ENCODE measurements around the gene TNFSF10. TPM values are rescaled to one million over a fixed set of nuclear protein-coding genes. Genes with fewer than 3 reads are reported as not detected.

Gene TNFSF10
- total RNA-seq, 4 donors from 2014 or later: 24.6 to 54.1 (median 37.3) TPM

GRCh38 chr3:172515130-172515918 is 7.9 kb downstream of the TNFSF10 start:
- Histone ChIP-seq H3K9me3 (no peaks in the 10 kb centered on the region), H3K27ac (peak overlapping the region in 3 of 4 donors; percentile 6 to 69 (median 28))

GRCh38 chr3:172514678-172515077 is 8.6 kb downstream of the TNFSF10 start:
- no peaks in the 10 kb centered on the region for H3K27me3 ChIP-seq
- DNase-seq (ENCODE audit: low spot score in 2 of 2): no peak
- H3K4me1 ChIP-seq: peaks cover 0 to 67% (median 23%) of the 10 kb centered on the region in 4 donors
- TF ChIP-seq EP300 (IDR thresholded peaks at IDR 0.05) (no peak), POLR2A (IDR thresholded peaks at IDR 0.05) (no peak), CTCF (IDR thresholded peaks at IDR 0.05) (no peak)
- H3K4me3 ChIP-seq: no peak overlapping the region
- H3K9me3 ChIP-seq: no peaks in the 10 kb centered on the region
- H3K27ac ChIP-seq: peak overlapping the region in 2 of 4 donors; percentile 28 to 69
- peaks cover 0 to 38% (median 0%) of the 10 kb centered on the region in 3 donors for H3K36me3 ChIP-seq
- 84 to 91% methylated on average over 4 of the region's 4 CpGs for WGBS, 2 donors

More at GRCh38 chr3:172515130-172515918, 7.9 kb downstream of the TNFSF10 start:
- H3K36me3 ChIP-seq: peaks cover 0 to 38% (median 0%) of the 10 kb centered on the region in 3 donors
- WGBS, 2 donors: 41 to 48% methylated on average over 4 of the region's 4 CpGs
- TF ChIP-seq POLR2A (IDR thresholded peaks at IDR 0.05): no peak
- TF ChIP-seq EP300 (IDR thresholded peaks at IDR 0.05): no peak
- no peaks in the 10 kb centered on the region for H3K27me3 ChIP-seq
- H3K4me3 ChIP-seq: no peak overlapping the region
- peaks cover 0 to 73% (median 24%) of the 10 kb centered on the region in 4 donors for H3K4me1 ChIP-seq
- no peak for DNase-seq (ENCODE audit: low spot score in 2 of 2)

GRCh38 chr3:172513488-172513887 is 9.7 kb downstream of the TNFSF10 start:
- Histone ChIP-seq H3K4me1 (peaks cover 0 to 57% (median 18%) of the 10 kb centered on the region in 4 donors), H3K4me3 (no peak overlapping the region), H3K27ac (peak overlapping the region in 2 of 4 donors; percentile 1 to 62), H3K27me3 (no peaks in the 10 kb centered on the region), H3K36me3 (peaks cover 0 to 47% (median 0%) of the 10 kb centered on the region in 3 donors), H3K9me3 (no peaks in the 10 kb centered on the region)
- no peak for DNase-seq (ENCODE audit: low spot score in 2 of 2)
- no peak for TF ChIP-seq EP300 (IDR thresholded peaks at IDR 0.05)
- no peak for TF ChIP-seq CTCF (IDR thresholded peaks at IDR 0.05)
- TF ChIP-seq POLR2A (IDR thresholded peaks at IDR 0.05): no peak
- 40 to 45% methylated on average over 2 of the region's 2 CpGs for WGBS, 2 donors

GRCh38 chr3:172511783-172512762 is 11.2 kb downstream of the TNFSF10 start:
- WGBS, 2 donors: 75 to 84% methylated on average over 7 of the region's 7 CpGs
- DNase-seq (ENCODE audit: low spot score in 2 of 2): peak in 1 of 2 donors; percentile 40

More at GRCh38 chr3:172511783-172512762, 11.2 kb downstream of the TNFSF10 start:
- Histone ChIP-seq H3K36me3 (peaks cover 0 to 60% (median 0%) of the 10 kb centered on the region in 3 donors), H3K27ac (peak overlapping the region in 1 of 4 donors; percentile 62), H3K4me1 (peaks cover 0 to 45% (median 16%) of the 10 kb centered on the region in 4 donors), H3K4me3 (no peak overlapping the region), H3K27me3 (no peaks in the 10 kb centered on the region), H3K9me3 (no peaks in the 10 kb centered on the region)
- TF ChIP-seq EP300 (IDR thresholded peaks at IDR 0.05) (peak in 1 of 2 donors; percentile 71), CTCF (IDR thresholded peaks at IDR 0.05) (no peak), POLR2A (IDR thresholded peaks at IDR 0.05) (no peak)

Data from tibial nerve (tissue), 4 donors.